H9 (cell line): ENCODE results near the gene KIF26A. TPM values are rescaled to one million over a fixed set of nuclear protein-coding genes. Genes with fewer than 3 reads are reported as not detected.

Source experiments
- DNase-seq: peaks from one replicate; pipeline ENCODE4 v3.0.0-alpha.2; 2017
- H2AFZ ChIP-seq: one replicate; pipeline ENCODE4 v1.6.1; 2013; ENCODE audit warnings: mild to moderate bottlenecking, low read length, control low read depth, moderate library complexity
- H2AK5ac ChIP-seq: 2 replicates; pipeline ENCODE4 v1.6.1; 2013; ENCODE audit warnings: low read length, control low read depth, mixed read lengths; ENCODE audit not compliant: insufficient read length
- H2BK120ac ChIP-seq: one replicate; pipeline ENCODE4 v1.6.1; 2013; ENCODE audit warnings: low read depth, mild to moderate bottlenecking, low read length, control low read depth, inconsistent platforms; ENCODE audit not compliant: poor library complexity, severe bottlenecking
- H2BK12ac ChIP-seq: 2 replicates; pipeline ENCODE4 v1.6.1; 2013; ENCODE audit warnings: low read length, control low read depth, mixed read lengths, low read depth; ENCODE audit not compliant: insufficient read length
- H2BK15ac ChIP-seq: 2 replicates; pipeline ENCODE4 v1.6.1; 2013; ENCODE audit warnings: low read depth, low read length, control low read depth
- H2BK20ac ChIP-seq: one replicate; pipeline ENCODE4 v1.6.1; 2013; ENCODE audit warnings: low read depth, mild to moderate bottlenecking, low read length, control low read depth, inconsistent platforms; ENCODE audit not compliant: poor library complexity, severe bottlenecking
- H2BK5ac ChIP-seq: 2 replicates; pipeline ENCODE4 v1.6.1; 2013; ENCODE audit warnings: low read length, control low read depth, mixed read lengths; ENCODE audit not compliant: insufficient read length
- H3K14ac ChIP-seq: 2 replicates; pipeline ENCODE4 v1.6.1; 2013; ENCODE audit warnings: low read length, control low read depth; ENCODE audit not compliant: insufficient read depth
- H3K18ac ChIP-seq: 2 replicates; pipeline ENCODE4 v1.6.1; 2013; ENCODE audit warnings: low read depth, mild to moderate bottlenecking, mixed read lengths, low read length, control low read depth; ENCODE audit not compliant: insufficient read length
- H3K23ac ChIP-seq: 2 replicates; pipeline ENCODE4 v1.6.1; 2013; ENCODE audit warnings: low read length, control low read depth, mixed read lengths, low read depth; ENCODE audit not compliant: insufficient read length
- H3K23me2 ChIP-seq: 2 replicates; pipeline ENCODE4 v1.6.1; 2013; ENCODE audit warnings: low read depth, mild to moderate bottlenecking, mixed read lengths, low read length, control low read depth; ENCODE audit not compliant: insufficient read length, poor library complexity, severe bottlenecking
- H3K27ac ChIP-seq: 2 replicates; pipeline ENCODE4 v1.5.1; 2013; ENCODE audit warnings: low read length, control low read depth, mixed read lengths, low read depth; ENCODE audit not compliant: insufficient read length
- H3K27me3 ChIP-seq: 2 replicates; pipeline ENCODE4 v1.6.1; 2013; ENCODE audit warnings: low read length, control low read depth, inconsistent platforms; ENCODE audit not compliant: insufficient read depth
- H3K4ac ChIP-seq: 2 replicates; pipeline ENCODE4 v1.6.1; 2013; ENCODE audit warnings: low read depth, mild to moderate bottlenecking, control low read depth, inconsistent platforms, low read length, moderate library complexity
- H3K4me1 ChIP-seq: 2 replicates; pipeline ENCODE4 v1.6.1; 2013; ENCODE audit warnings: low read length, control low read depth, inconsistent platforms; ENCODE audit not compliant: insufficient read depth
- H3K4me2 ChIP-seq: 2 replicates; pipeline ENCODE4 v1.6.1; 2013; ENCODE audit warnings: low read length, control low read depth, mixed read lengths; ENCODE audit not compliant: insufficient read length, insufficient read depth
- H3K56ac ChIP-seq: 2 replicates; pipeline ENCODE4 v1.6.1; 2013; ENCODE audit warnings: low read depth, mild to moderate bottlenecking, mixed read lengths, low read length, control low read depth; ENCODE audit not compliant: insufficient read length
- H3K79me1 ChIP-seq: 2 replicates; pipeline ENCODE4 v1.6.1; 2013; ENCODE audit warnings: low read depth, mild to moderate bottlenecking, moderate library complexity, low read length, control low read depth, inconsistent platforms; ENCODE audit not compliant: insufficient read depth, poor library complexity, severe bottlenecking
- H3K79me2 ChIP-seq: 2 replicates; pipeline ENCODE4 v1.6.1; 2013; ENCODE audit warnings: low read length, control low read depth, inconsistent platforms; ENCODE audit not compliant: insufficient read depth
- H3K9ac ChIP-seq: 2 replicates; pipeline ENCODE4 v1.6.1; 2013; ENCODE audit warnings: low read length, control low read depth, mixed read lengths; ENCODE audit not compliant: insufficient read length; ENCODE audit errors: extremely low read depth
- H3K9me3 ChIP-seq: one replicate; pipeline ENCODE4 v1.6.1; 2013; ENCODE audit warnings: low read depth, low read length, inconsistent platforms; ENCODE audit not compliant: control insufficient read depth
- H3T11ph ChIP-seq: one replicate; pipeline ENCODE4 v1.6.1; 2013; ENCODE audit warnings: mild to moderate bottlenecking, low read length, control low read depth, inconsistent platforms
- H4K20me1 ChIP-seq: one replicate; pipeline ENCODE4 v1.6.1; 2013; ENCODE audit not compliant: control insufficient read depth, insufficient read length, insufficient read depth
- H4K5ac ChIP-seq: 2 replicates; pipeline ENCODE4 v1.6.1; 2013; ENCODE audit warnings: low read depth, mild to moderate bottlenecking, mixed read lengths, low read length, control low read depth; ENCODE audit not compliant: insufficient read length
- H4K8ac ChIP-seq: replicated peaks from 2 replicates; pipeline ENCODE4 v1.6.1; 2013; ENCODE audit warnings: low read length, control low read depth, mixed read lengths, low read depth; ENCODE audit not compliant: insufficient read length
- H4K91ac ChIP-seq: 2 replicates; pipeline ENCODE4 v1.6.1; 2013; ENCODE audit warnings: low read depth, mild to moderate bottlenecking, moderate library complexity, mixed read lengths, low read length, control low read depth; ENCODE audit not compliant: insufficient read length
- H3K27ac Mint-ChIP-seq, 3 experiments: 2 replicates in 2 of 3; 3 replicates in 1 of 3; pipeline ENCODE4 v1.8.0; 2020 to 2021; ENCODE audit warnings: mixed read lengths in 3 of 3, mild to moderate bottlenecking in 1 of 3, moderate library complexity in 1 of 3
- H3K27me3 Mint-ChIP-seq: 2 replicates; pipeline ENCODE4 v1.8.0; 2021; ENCODE audit warnings: low read depth, mild to moderate bottlenecking, moderate library complexity, mixed read lengths
- H3K36me3 Mint-ChIP-seq, 3 experiments: 2 replicates in 2 of 3; 3 replicates in 1 of 3; pipeline ENCODE4 v1.8.0; 2020 to 2021; ENCODE audit warnings: low read depth in 3 of 3, mixed read lengths in 3 of 3; ENCODE audit not compliant: insufficient read depth in 1 of 3
- H3K4me1 Mint-ChIP-seq, 2 experiments: 2 replicates each; pipeline ENCODE4 v1.8.0; 2020; ENCODE audit warnings: mixed read lengths in 2 of 2
- H3K4me3 Mint-ChIP-seq, 2 experiments: 2 replicates in 1 of 2; 3 replicates in 1 of 2; pipeline ENCODE4 v1.8.0; 2020 to 2021; ENCODE audit warnings: mild to moderate bottlenecking in 2 of 2, mixed read lengths in 2 of 2, moderate library complexity in 1 of 2
- H3K9me3 Mint-ChIP-seq, 2 experiments: 2 replicates in 1 of 2; 3 replicates in 1 of 2; pipeline ENCODE4 v1.8.0; 2020; ENCODE audit warnings: mild to moderate bottlenecking in 2 of 2, mixed read lengths in 2 of 2, moderate library complexity in 1 of 2
- WGBS: extraction: QIAGEN DNeasy Blood & Tissue Kit; methylation state at CpG from one replicate; pipeline ENCODE4 v1.1.7; 2013; ENCODE audit warnings: missing lambda C conversion rate, low lambda C conversion rate, mixed read lengths; ENCODE audit not compliant: insufficient read length; ENCODE audit errors: extremely low coverage; 5-methylcytosine and 5-hydroxymethylcytosine counted together
- total RNA-seq: library from RNA; stranded (reverse); gene quantifications from 2 replicates; pipeline ENCODE4 v1.2.1, GENCODE V29; 2021
- TF ChIP-seq, protein P1 (sequence below): fragments of 200-600 bp; sonication (generic); conservative IDR thresholded peaks from 3 replicates; pipeline ENCODE4 v1.8.0; 2021; ENCODE audit warnings: antibody characterized with exemption, mild to moderate bottlenecking

The KIF26A gene
- total RNA-seq, 1 experiment from 2014 or later: 44.2 TPM

DNA sequence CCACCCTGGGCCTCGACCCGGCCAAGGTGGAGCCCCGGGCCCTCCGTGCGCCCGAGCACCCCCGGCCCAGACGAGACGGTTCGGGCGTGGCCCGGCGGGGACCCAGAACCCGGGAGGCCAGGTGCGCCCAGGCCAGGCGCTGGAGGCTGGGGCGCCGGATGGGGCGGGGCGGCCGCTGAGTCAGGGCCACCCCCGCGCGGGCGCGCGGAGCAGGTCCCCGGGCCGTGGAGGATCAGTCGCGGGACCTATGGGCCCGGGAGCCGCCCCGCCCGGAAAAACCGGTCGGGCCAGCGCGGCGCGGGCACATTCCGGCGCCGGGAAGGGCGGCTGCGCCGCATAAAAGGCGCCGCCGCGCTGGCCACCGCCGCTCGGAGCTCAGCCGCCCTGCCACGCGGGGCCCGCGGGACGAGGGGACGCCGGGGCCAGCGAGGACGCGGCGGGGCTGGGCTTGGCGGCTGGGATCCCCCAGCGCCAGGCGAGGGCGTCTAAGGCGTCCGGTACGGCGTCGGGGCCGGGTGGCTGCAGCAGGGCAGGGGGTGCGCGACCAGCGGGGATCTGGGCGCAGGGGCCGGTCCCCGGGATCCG lies 21.5 kb upstream of the KIF26A start:
- H4K20me1 ChIP-seq: no peaks in the 10 kb centered on the region
- no peaks in the 10 kb centered on the region for H3K9me3 ChIP-seq
- H4K91ac ChIP-seq: no peak overlapping the region
- H2AK5ac ChIP-seq: no peak overlapping the region
- no peak overlapping the region for H2BK5ac ChIP-seq
- no peak overlapping the region for H3K27ac ChIP-seq
- peaks cover 66% of the 10 kb centered on the region for H3K27me3 Mint-ChIP-seq
- no peak overlapping the region for H2AFZ ChIP-seq
- no CpG with 5 or more reads among the region's 83 CpGs for WGBS
- no peak overlapping the region for H2BK120ac ChIP-seq
- H3K56ac ChIP-seq: no peak overlapping the region
- peaks cover 0 to 2% of the 10 kb centered on the region in 2 experiments; a peak in 1 of 4 replicates for H3K4me1 Mint-ChIP-seq
- H3T11ph ChIP-seq: no peak overlapping the region
- H3K27ac Mint-ChIP-seq: no peak overlapping the region
- peak overlapping the region; percentile 33 for H3K4me2 ChIP-seq
- H3K14ac ChIP-seq: no peak overlapping the region
- H3K36me3 Mint-ChIP-seq: no peaks in the 10 kb centered on the region; a peak in 1 of 7 replicates
- TF ChIP-seq, protein P1, sequence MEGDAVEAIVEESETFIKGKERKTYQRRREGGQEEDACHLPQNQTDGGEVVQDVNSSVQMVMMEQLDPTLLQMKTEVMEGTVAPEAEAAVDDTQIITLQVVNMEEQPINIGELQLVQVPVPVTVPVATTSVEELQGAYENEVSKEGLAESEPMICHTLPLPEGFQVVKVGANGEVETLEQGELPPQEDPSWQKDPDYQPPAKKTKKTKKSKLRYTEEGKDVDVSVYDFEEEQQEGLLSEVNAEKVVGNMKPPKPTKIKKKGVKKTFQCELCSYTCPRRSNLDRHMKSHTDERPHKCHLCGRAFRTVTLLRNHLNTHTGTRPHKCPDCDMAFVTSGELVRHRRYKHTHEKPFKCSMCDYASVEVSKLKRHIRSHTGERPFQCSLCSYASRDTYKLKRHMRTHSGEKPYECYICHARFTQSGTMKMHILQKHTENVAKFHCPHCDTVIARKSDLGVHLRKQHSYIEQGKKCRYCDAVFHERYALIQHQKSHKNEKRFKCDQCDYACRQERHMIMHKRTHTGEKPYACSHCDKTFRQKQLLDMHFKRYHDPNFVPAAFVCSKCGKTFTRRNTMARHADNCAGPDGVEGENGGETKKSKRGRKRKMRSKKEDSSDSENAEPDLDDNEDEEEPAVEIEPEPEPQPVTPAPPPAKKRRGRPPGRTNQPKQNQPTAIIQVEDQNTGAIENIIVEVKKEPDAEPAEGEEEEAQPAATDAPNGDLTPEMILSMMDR: no peak
- no peak overlapping the region for H4K8ac ChIP-seq
- no peak overlapping the region for H3K18ac ChIP-seq
- no peak overlapping the region for H3K23ac ChIP-seq
- no peak overlapping the region for H4K5ac ChIP-seq
- H3K9me3 Mint-ChIP-seq: no peaks in the 10 kb centered on the region; a peak in 1 of 5 replicates
- no peaks in the 10 kb centered on the region; the same call in 1 of the 2 replicates for H3K4me1 ChIP-seq
- H2BK20ac ChIP-seq: no peak overlapping the region
- no peak for DNase-seq
- H3K23me2 ChIP-seq: peaks cover 7% of the 10 kb centered on the region
- no peak overlapping the region for H3K9ac ChIP-seq
- no peak overlapping the region for H2BK15ac ChIP-seq
- no peak overlapping the region for H2BK12ac ChIP-seq
- no peaks in the 10 kb centered on the region for H3K79me2 ChIP-seq
- H3K79me1 ChIP-seq: no peaks in the 10 kb centered on the region
- peak overlapping the region; percentile 52 to 63; a peak in 3 of 5 replicates for H3K4me3 Mint-ChIP-seq
- peaks cover 7% of the 10 kb centered on the region; the same call in 1 of the 2 replicates for H3K27me3 ChIP-seq
- no peak overlapping the region for H3K4ac ChIP-seq
